NOMO-1 treated with dmso at 0.1 percent for 144 hours (cell line): Measurements from ENCODE around the gene CLEC14A.

Experiments
- DNase-seq: peaks from one replicate; lab custom pipeline; 2025; ENCODE audit not compliant: unreplicated experiment; lab: John Stamatoyannopoulos, UW

Gene CLEC14A

DNA sequence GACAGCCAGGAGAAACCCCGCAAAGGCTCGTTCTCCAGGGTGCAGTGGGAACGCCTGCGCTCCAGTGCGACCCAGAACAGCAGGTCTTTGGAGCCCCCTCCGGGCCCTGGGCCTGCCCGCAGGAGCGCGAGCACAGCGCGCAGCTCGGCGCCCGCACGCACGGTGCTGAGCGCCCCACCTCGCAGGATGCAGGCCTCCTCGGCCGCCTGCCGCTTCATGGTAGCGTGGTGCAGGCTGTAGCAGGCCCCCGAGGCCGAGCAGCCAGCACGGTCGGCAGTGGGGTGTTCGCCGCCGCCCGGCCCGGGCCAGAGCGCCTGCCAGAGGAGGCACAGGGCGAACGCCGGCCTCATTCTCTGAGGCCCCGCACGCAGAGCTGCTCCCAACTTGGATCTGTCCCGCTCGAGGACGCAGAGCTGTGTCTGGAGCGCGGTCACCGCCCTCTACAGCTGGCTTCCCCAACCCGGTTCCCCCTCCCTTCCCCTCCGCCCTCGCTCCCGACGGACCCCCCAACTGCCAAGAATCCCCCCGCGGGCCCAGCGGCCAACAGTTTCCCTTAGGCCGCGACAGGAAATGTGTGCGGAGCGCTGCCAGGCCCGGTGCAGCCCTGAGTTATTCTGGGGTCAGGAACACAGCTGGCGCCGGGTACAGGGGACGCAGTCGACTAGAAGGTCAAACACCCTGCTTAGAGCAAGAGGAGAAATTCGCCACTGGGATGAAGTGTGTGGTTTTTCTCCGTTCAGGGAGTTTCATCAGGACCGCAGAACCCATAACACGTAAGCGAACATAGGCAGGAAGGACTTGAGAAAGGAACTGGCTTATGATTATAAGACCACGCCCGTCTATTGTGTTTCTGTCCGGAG, at the start of gene CLEC14A:
TSS of gene CLEC14A (minus strand) at position 421 of the 860 bp plus-strand sequence. CDS start at position 350, 71 bp downstream.
- no peak for DNase-seq

GRCh38 chr14:38302966-38303365, 47.1 kb upstream of the CLEC14A start:
- no peak for DNase-seq

DNA sequence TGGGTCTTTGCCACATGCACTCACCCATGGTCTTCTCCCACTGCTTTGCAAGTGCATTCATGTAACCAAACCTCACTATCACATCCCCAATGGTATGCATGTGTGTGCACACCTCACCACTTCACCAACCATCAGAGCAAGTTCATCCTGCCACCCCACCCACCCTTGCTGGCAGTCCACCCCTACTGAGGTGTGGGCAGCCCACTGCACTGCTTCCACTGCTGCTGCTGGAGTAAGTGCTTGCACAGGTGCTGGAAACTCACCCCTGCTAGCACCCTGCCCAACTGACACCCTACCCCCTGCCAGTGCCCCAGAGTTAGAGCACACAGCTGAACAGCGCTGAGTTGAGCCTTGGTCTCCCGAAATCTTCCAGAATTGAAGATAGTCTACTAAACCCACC, 46.1 kb upstream of the CLEC14A start:
- no peak for DNase-seq

GRCh38 chr14:38297681-38298080, 41.8 kb upstream of the CLEC14A start:
- DNase-seq: no peak

GRCh38 chr14:38291681-38292467, 36.0 kb upstream of the CLEC14A start:
- DNase-seq: no peak

DNA sequence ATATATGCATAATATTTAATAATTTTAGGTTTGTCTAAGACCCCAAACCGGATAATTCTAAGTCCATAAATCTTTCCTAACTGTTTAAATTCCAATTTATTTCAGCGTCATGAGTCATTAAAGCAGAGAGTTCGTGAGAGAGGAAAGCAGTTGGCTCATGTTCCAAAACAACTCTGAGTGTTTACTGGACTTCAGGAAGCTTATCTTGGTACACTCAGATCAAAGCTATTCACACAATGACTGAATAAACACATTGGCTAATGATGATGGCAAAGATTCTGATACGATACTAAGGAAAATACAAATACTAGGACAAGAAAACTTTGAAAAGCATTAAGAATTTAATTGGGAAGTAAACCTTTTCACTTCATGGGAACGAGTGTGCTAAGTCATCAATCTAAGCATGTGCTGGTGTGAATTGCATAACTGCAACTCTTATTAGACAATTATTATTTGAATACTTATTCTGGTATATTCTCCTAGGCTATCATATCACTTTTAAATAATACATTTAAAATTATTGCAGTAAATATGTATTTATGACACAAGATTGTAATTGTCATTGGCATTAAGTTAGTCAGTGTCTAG, 34.8 kb upstream of the CLEC14A start:
- no peak for DNase-seq

DNA sequence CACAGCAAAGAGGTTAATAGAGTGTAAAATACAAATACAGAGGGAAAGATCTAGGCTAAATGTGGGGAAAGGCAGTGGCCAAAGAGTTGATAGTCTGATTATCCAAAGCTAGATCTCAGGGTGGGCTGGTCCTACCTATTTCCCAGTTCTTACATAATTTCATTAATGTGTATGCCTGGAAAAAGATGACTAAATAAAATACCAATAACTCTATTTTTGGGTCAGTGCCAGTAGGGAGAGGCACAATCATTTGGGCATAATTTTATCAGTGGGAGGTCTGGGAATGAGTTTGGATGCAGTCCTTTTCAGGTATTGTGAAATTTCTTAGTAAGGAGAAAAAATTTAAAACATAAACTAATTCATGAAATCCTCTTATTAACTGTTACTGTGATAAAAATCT, 30.6 kb upstream of the CLEC14A start:
- DNase-seq: no peak

DNA sequence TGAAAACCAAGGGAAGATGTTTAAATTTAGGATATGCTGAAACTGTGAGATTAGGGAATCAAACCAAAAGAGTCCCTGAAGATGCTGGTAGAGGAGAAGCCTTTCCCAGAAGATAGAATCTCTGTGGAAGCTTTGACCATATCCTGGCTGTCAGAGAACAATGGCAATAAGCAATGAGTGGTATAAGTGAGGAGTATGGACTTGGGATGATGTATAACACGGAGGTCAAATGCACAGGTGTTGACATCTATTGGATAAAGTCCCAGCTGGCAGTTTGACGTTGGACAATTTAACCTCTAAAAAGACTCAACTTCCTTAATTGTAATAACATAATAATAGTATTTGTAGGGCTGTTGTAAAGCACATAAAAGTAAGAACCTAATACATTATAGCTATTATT, 30.1 kb upstream of the CLEC14A start:
- no peak for DNase-seq

DNA sequence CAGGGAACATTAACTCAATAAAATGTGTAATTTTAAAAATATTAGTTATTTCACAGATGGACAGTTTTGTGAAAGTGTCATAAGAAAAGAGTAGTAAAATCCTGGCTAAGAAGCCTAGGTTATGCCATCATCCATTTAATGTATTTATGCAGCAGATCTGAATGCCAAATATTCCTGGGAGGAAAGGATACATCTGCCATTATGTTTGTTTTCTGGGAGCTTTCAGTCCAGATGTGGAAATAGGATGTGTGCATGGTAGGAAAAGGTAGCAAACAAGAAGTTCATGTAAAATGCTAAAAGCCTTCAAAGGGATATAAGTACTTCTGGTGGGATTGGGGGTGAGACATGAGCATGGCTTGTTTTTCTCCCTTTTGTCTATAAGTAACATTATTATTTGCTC, 27.0 kb upstream of the CLEC14A start:
- DNase-seq: no peak

- DNase-seq: no peak
These were observed 24.2 kb upstream of the CLEC14A start for GRCh38 chr14:38280081-38280480.

DNA sequence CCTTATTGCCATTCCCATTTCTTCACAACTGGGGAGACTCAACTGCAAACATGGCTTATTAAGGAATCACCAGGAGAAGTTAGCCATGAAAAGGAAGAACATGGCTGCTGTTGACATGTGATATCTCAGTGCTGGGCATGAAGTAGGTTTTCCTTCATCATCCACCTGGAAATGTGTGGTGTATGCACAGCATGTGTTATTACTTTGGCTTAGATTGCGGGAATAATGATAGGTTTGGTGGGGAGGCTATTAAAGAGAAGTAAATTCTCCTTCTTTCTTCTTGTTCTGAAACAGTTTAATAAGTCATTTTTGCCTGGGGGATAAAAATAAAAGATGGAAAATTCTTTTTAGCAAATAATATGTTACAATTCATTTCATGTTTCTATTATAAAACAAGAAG, 23.7 kb upstream of the CLEC14A start:
- no peak for DNase-seq

DNA sequence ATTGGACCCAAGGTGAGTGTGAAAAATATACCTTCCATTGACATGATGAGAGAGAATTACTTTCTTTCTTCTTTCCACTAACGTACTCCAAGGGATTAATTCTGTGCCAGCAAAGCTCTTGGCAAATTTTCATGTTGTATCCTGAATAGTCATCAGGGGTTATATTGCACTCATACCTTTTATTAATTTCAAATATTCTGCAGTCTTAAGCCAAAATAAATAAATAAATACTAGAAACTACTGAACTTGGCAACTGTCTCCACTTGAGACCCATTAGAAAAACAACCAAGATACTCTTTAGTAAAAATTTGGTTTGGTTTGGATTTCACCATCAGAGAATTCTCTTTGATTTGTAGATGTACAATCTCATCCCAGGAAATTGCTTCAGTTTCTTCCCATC, 22.1 kb upstream of the CLEC14A start:
- no peak for DNase-seq

DNA sequence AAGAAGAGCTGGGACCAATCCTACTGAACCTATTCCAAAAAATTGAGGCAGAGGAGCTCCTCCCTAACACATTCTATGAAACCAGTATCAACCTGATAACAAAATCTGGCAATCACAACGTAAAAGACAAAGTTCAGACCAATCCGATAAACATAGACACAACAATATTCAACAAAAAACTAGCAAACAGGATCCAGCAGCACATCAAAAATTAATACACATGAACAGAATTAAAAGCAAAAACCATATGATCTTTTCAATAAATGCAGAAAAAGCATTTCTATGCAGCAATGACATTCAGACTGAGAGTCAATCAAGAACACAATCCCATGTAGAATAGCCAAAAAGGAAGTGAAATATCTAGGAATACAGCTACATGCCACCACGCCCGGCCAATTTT, 7.0 kb upstream of the CLEC14A start:
- DNase-seq: no peak

DNA sequence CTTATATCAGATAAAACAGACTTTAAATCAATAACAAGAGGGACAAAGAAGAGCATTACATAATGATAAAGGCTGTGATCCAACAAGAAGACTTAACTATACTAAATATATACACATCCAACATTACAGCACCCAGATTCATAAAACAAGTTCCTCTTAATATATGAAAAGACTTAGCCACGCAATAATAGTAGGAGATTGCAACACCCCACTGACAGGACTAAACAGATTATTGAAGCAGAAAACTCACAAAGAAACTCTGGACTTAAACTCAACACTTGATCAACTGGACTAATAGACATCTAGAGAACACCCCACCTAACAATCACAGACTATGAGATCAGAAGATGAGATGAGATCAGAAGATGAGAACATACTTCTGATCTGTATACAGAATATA, 5.7 kb upstream of the CLEC14A start:
- DNase-seq: no peak

GRCh38 chr14:38257507-38257906, 1.6 kb upstream of the CLEC14A start:
- no peak for DNase-seq

GRCh38 chr14:38256533-38256840, 594 bp upstream of the CLEC14A start:
- DNase-seq: no peak

- no peak for DNase-seq
These were observed 553 bp downstream of the CLEC14A start for GRCh38 chr14:38255408-38255672.

GRCh38 chr14:38254571-38255407, 1.1 kb downstream of the CLEC14A start:
- no peak for DNase-seq

- DNase-seq: no peak
These were observed 2.2 kb downstream of the CLEC14A start for GRCh38 chr14:38253676-38254075.

DNA sequence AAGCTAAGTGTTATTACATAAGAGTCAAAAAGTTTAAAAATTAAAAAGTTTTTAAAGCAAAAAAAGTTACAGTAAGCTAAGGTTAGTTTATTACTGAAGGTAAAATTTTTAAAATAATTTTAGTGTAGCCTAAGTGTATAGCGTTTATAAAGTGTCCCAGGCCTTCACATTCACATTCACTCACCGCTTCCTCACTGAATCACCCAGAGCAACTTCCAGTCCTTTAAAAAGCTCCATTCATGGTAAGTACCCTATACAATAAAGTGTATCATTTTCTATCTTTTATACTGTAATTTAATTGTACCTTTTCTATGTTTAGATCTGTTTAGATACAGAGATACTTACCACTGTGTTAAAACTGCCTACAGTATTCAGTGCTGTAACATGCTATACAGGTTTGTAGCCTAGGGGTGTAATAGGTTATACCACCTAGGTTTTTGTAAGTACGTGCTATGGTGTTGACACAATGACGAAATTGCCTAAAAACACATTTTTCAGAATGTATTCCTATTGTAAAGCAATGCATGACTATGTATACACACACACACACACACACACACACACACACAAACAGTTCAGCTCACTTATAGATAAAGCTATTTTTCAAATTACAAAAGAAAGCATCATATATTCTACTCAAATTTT, 3.7 kb downstream of the CLEC14A start:
- DNase-seq: no peak

GRCh38 chr14:38250331-38250730, 5.6 kb downstream of the CLEC14A start:
- no peak for DNase-seq
